ENCODE data around the gene PLCB2. TPM values are rescaled to one million over a fixed set of nuclear protein-coding genes. Genes with fewer than 3 reads are reported as not detected.

The PLCB2 gene
- total and polyA plus RNA-seq, 9 of the 15 experiments (the other 6 are each of a cell fraction or from before 2014, with no cell fraction given): 0.37 to 12.3 (median 8.0) TPM

GRCh38 chr15:40279437-40280141, 28.1 kb downstream of the PLCB2 start (continued):
- 0 out of 2 replicates have a peak, but pooled peaks have one; percentile 39 for TF ChIP-seq ZBTB1 (CRISPR knock-in tag; IDR thresholded peaks at IDR 0.05; ENCODE audit: borderline replicate concordance, low read depth)
- TF ChIP-seq RBM39 (optimal IDR thresholded peaks at IDR 0.05; ENCODE audit: low read depth, low read length): no peak
- peak in 1 of 2 experiments; percentile 82; a peak in 3 of 4 replicates for TF ChIP-seq MAZ (CRISPR knock-in tag; conservative IDR thresholded peaks at IDR 0.05 in 1 of 2, IDR thresholded peaks at IDR 0.05 in 1 of 2)
- TF ChIP-seq IRF1 (CRISPR knock-in tag; IDR thresholded peaks at IDR 0.05; ENCODE audit: borderline replicate concordance): no peak
- TF ChIP-seq ZNF280B (CRISPR knock-in tag; IDR thresholded peaks at IDR 0.05): no peak
- TF ChIP-seq CTCF (IDR thresholded peaks at IDR 0.05 in 2 of 3, conservative IDR thresholded peaks at IDR 0.05 in 1 of 3; ENCODE audit: insufficient read depth in 2 of 3, low read depth in 1 of 3, low read length in 3 of 3): peak; percentile 89 to 96 (median 95)
- no peak for TF ChIP-seq SREBF2 (CRISPR knock-in tag; IDR thresholded peaks at IDR 0.05)
- TF ChIP-seq RFX5 (IDR thresholded peaks at IDR 0.05; ENCODE audit: low read depth, low read length): no peak
- TF ChIP-seq ZNF778 (CRISPR knock-in tag; IDR thresholded peaks at IDR 0.05): no peak
- TF ChIP-seq NCOR1 (IDR thresholded peaks at IDR 0.05): no peak
- no peak for TF ChIP-seq MBD1 (CRISPR knock-in tag; IDR thresholded peaks at IDR 0.05)
- no peak for TF ChIP-seq BCLAF1 (IDR thresholded peaks at IDR 0.05; ENCODE audit: borderline replicate concordance in 1 of 2, control insufficient read depth in 1 of 2, low read depth in 2 of 2, low read length in 1 of 2)
- no peak for TF ChIP-seq MCM5 (IDR thresholded peaks at IDR 0.05; ENCODE audit: low read depth)
- TF ChIP-seq CXXC5 (CRISPR knock-in tag; IDR thresholded peaks at IDR 0.05): 0 out of 2 replicates have a peak, but pooled peaks have one; percentile 22
- no peak for TF ChIP-seq SMARCA5 (IDR thresholded peaks at IDR 0.05)
- no peak for TF ChIP-seq EGR1 (conservative IDR thresholded peaks at IDR 0.05)
- TF ChIP-seq KDM2B (CRISPR knock-in tag; IDR thresholded peaks at IDR 0.05): no peak
- peak; percentile 96 for TF ChIP-seq SMC3 (conservative IDR thresholded peaks at IDR 0.05; ENCODE audit: insufficient read depth, low read depth, low read length)
